Panc1 (cell line): Measurements from ENCODE around the gene PSG7. TPM values are rescaled to one million over a fixed set of nuclear protein-coding genes. Genes with fewer than 3 reads are reported as not detected.
A peak's percentile ranks its signal among the peaks of the same experiment; 100 is the strongest.
"Not testable (repeated sequence)": the region's sequence is repeated elsewhere in the genome, so short reads cannot be mapped to it uniquely, and the experiment has no call there.

Experiments
- ATAC-seq: fragments of 200-7000 bp; cut with Tn5 transposase; 2 replicates; pipeline ENCODE4 v1.9.1; 2020; ENCODE audit warnings: mild to moderate bottlenecking, moderate library complexity
- BruUV-seq: library from RNA; stranded (reverse); fragments of 400-500 nt; replicated peaks from 2 replicates; lab custom pipeline; 2021; lab: Mats Ljungman, UMichigan
- CTCF ChIA-PET: fragments of 300-600 bp; sonication (Branson Sonifier 250); formaldehyde crosslinking; loops from one replicate; lab custom pipeline; 2022; ENCODE audit warnings: antibody characterized with exemption; lab: Charles Lee
- POLR2A ChIA-PET: fragments of 300-600 bp; sonication (Branson Sonifier 250); formaldehyde crosslinking; loops from one replicate; lab custom pipeline; 2022; ENCODE audit warnings: antibody characterized with exemption; lab: Charles Lee
- DNase-seq: peaks from one replicate; pipeline ENCODE4 v3.0.0-alpha.2; 2010; ENCODE audit warnings: low read depth, low spot score
- H3K27ac ChIP-seq: 2 replicates; pipeline ENCODE4 v1.5.1; 2011; ENCODE audit warnings: mild to moderate bottlenecking, low read length, inconsistent platforms
- H3K27me3 ChIP-seq: fragments of 200-500 bp; sonication (Bioruptor generic); 2 replicates; pipeline ENCODE4 v1.6.0; 2014; ENCODE audit warnings: low read length, inconsistent platforms; ENCODE audit not compliant: control insufficient read depth, insufficient read depth
- H3K36me3 ChIP-seq: fragments of 200-500 bp; sonication (Bioruptor generic); 2 replicates; pipeline ENCODE4 v1.5.1; 2014; ENCODE audit warnings: inconsistent platforms, mild to moderate bottlenecking, low read length, moderate library complexity; ENCODE audit not compliant: control insufficient read depth, insufficient read depth
- H3K4me1 ChIP-seq: 2 replicates; pipeline ENCODE4 v1.5.1; 2011; ENCODE audit warnings: inconsistent platforms, mild to moderate bottlenecking, low read length, moderate library complexity; ENCODE audit not compliant: control insufficient read depth, insufficient read depth
- H3K4me3 ChIP-seq, 2 experiments: 2 replicates each; pipeline ENCODE4 v1.5.1; 2011 to 2012; ENCODE audit warnings: low read depth in 2 of 2, low read length in 2 of 2, mild to moderate bottlenecking in 2 of 2, inconsistent platforms in 1 of 2, moderate library complexity in 1 of 2
- H3K9me3 ChIP-seq: fragments of 200-500 bp; sonication (Bioruptor generic); 2 replicates; pipeline ENCODE4 v1.5.1; 2014; ENCODE audit warnings: low read depth, mild to moderate bottlenecking, inconsistent platforms, low read length, moderate library complexity; ENCODE audit not compliant: control insufficient read depth, insufficient read depth
- in situ Hi-C: cut with HindIII; loops from 2 replicates; pipeline ENCODE4 v1.10.0; 2016; ENCODE audit warnings: low sequenced_read_pairs, low pct_unique_long_range_greater_than_20kb
- intact Hi-C: fragments of 100-400 bp; cut with micrococcal nuclease; formaldehyde crosslinking; loops from one replicate; pipeline ENCODE4 v1.10.0; 2022; ENCODE audit not compliant: unreplicated experiment
- total RNA-seq: library from RNA; stranded (reverse); gene quantifications from one replicate; pipeline ENCODE4 v1.2.1, GENCODE V29; 2021; ENCODE audit not compliant: unreplicated experiment
- TF ChIP-seq, protein P1 (sequence below): fragments of 450-650 bp; IDR thresholded peaks from 2 replicates; pipeline ENCODE4 v1.5.1; 2017; ENCODE audit warnings: mild to moderate bottlenecking

Gene PSG7
- total RNA-seq, 1 experiment from 2014 or later, result not detected

DNA sequence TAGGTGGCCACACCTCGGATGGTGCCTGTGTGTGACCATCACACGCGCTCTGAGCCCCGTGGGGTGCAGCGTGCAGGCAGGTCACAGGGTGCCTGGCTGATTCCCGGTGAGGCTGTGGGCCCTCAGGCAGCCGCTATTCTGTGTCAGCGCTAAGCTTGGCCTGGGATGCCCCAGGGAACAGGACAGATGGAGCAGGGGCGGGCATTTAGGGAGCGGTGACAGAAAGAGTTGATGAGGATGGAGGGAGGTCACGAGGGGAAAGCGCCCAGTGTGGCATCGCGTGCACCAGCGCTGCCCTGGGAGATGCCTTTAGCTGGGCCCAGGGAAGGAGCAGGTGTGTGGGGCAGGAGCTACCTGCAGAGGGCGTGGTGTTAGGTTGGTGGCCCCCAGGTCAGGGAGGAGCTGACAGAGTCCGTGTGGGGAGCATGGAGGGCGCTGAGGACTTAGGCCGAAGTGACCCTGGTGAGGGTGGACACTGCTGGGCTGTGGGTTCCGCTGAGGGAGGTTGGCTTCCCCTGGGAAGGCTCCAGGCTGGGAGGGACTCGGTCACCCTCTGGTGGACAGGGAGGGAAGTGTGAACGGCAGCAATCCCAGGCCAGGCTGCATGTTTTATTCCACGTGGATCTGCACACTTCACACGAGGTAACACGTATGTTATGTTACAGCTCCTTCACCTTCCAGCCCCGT lies 17.8 kb downstream of the PSG7 start:
- H3K4me3 ChIP-seq, H3K27me3 ChIP-seq, in situ Hi-C loops, H3K27ac ChIP-seq, intact Hi-C loops, POLR2A ChIA-PET, ATAC-seq, H3K4me1 ChIP-seq, H3K9me3 ChIP-seq, CTCF ChIA-PET, DNase-seq, BruUV-seq, H3K36me3 ChIP-seq: not testable (repeated sequence)
- TF ChIP-seq, protein P1, sequence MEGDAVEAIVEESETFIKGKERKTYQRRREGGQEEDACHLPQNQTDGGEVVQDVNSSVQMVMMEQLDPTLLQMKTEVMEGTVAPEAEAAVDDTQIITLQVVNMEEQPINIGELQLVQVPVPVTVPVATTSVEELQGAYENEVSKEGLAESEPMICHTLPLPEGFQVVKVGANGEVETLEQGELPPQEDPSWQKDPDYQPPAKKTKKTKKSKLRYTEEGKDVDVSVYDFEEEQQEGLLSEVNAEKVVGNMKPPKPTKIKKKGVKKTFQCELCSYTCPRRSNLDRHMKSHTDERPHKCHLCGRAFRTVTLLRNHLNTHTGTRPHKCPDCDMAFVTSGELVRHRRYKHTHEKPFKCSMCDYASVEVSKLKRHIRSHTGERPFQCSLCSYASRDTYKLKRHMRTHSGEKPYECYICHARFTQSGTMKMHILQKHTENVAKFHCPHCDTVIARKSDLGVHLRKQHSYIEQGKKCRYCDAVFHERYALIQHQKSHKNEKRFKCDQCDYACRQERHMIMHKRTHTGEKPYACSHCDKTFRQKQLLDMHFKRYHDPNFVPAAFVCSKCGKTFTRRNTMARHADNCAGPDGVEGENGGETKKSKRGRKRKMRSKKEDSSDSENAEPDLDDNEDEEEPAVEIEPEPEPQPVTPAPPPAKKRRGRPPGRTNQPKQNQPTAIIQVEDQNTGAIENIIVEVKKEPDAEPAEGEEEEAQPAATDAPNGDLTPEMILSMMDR, result peak; percentile 71

DNA sequence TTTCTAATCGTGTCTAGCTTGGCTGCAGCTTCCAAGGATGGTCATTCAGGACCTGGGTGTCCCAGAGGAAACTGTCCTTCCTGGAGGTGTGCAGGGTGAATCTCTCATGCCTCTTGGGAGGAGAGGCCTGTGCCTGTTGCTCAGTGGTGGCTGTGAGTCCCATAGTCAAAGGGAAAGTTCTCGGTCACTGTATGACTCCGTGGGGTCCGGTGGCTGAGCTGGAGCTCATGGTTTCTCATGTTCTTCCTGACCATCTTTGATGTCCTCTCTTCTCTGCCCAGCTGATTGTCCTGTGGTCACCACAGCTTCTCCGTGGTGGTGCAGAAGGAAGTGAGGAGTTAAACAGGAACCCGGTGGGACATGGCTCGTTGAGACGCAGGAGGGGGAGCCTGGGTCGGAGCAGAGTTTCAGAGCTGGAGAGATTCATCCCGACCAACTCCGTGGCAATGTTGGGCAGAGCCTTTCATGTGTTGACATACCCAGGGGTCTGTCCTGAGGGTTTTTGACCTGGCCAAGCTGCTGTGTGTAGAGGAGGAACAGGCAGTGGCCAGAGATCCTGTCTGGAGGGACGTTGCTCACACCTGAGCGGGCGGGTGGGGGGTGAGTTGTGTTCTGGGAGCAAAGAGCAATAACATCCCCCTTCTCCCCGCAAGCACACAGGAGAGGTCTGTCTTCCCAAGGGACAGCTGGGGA lies 18.5 kb downstream of the PSG7 start:
- ATAC-seq, H3K4me3 ChIP-seq, H3K9me3 ChIP-seq, DNase-seq, H3K27me3 ChIP-seq, in situ Hi-C loops, intact Hi-C loops, H3K4me1 ChIP-seq, CTCF ChIA-PET, H3K27ac ChIP-seq, BruUV-seq, H3K36me3 ChIP-seq, POLR2A ChIA-PET: not testable (repeated sequence)

DNA sequence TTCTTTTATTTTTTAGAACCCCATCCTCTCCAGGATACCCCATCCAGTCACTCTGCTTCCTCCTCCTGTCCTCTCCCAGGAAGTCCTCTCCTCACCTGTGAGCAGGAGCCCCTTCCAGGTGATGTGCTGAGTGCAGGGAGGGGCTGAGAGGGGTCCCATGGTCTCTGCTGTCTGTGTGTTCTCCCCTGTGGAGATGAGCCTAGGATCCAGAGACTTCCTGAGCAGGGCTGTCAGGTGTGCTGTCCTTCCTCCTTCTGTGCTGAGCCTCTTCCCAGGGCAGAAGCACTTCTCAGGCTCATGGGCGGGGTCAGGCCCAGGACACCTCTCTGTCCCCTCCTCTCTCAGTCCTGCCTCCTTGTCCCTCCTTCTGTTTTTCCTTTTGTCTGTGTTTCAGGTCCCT lies 19.4 kb downstream of the PSG7 start, which contains the start of gene PSG6:
PSG6 (minus strand) TSS at position 261 of the 400 bp plus-strand sequence; CDS start at position 159, 102 bp downstream.
- CTCF ChIA-PET, BruUV-seq, intact Hi-C loops, H3K27me3 ChIP-seq, H3K9me3 ChIP-seq, H3K27ac ChIP-seq, H3K36me3 ChIP-seq, DNase-seq, ATAC-seq, POLR2A ChIA-PET, H3K4me1 ChIP-seq, in situ Hi-C loops, H3K4me3 ChIP-seq: not testable (repeated sequence)

DNA sequence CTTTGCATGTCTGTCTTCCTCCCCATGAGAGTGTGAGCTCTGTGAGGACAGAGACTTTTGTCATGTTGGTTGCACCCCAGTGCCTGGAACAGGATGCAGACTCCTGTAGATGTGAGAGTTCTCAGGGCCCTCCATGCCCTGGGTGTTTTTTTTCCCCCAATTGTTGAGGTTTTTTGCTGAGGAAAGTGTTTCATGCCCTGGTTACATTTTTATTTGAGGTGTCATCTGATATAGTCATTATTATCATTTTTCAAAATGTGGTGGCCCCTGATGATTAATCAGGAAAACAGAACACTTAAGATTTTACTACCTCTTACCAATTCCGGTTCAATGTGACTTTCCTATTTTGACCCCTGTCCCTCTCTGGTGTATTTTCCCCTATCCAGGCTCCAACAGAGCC lies 20.1 kb downstream of the PSG7 start:
- intact Hi-C loops, H3K27me3 ChIP-seq, H3K9me3 ChIP-seq, POLR2A ChIA-PET, ATAC-seq, BruUV-seq, in situ Hi-C loops, CTCF ChIA-PET, H3K4me3 ChIP-seq, H3K4me1 ChIP-seq, H3K36me3 ChIP-seq, DNase-seq, H3K27ac ChIP-seq: not testable (repeated sequence)

DNA sequence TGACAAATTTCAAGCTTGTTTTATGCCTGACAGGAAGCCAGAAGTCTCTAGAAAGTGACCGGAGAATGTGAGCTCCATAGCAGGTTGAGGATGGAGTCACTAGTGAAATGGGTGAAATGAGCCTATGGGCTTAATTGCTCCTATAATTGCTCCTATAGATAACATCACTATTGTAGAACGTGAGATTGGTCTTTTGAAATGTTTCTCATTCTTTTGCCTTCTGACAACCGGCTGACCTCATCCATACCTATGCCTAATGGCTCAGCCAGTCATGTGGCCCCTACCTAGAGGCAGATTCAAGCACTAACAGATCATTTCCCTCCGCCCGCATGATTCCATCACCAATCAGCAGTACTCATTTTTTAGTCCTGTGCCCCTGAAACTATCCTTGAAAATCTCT lies 23.5 kb downstream of the PSG7 start:
- POLR2A ChIA-PET, H3K27ac ChIP-seq, in situ Hi-C loops, BruUV-seq, CTCF ChIA-PET, DNase-seq, H3K4me3 ChIP-seq, ATAC-seq, H3K4me1 ChIP-seq, H3K27me3 ChIP-seq, H3K36me3 ChIP-seq, intact Hi-C loops, H3K9me3 ChIP-seq: not testable (repeated sequence)

DNA sequence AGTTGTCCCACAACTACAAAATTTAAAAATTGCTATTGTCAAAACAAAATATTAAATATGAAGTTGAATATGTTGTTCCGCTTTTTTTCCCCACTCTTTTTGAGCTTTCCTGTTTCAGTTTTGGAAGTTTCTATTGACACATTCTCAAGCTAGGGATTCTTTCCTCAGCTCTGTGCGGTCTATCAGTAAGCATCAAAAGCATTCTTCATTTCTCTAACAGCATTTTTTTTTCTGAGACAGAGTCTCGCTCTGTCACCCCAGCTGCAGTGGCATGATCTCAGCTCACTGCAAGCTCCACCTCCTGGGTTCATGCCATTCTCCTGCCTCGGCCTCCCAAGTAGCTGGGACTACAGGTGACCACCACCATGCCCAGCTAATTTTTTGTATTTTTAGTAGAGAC lies 24.1 kb downstream of the PSG7 start:
- H3K27me3 ChIP-seq, H3K9me3 ChIP-seq, POLR2A ChIA-PET, CTCF ChIA-PET, H3K36me3 ChIP-seq, BruUV-seq, ATAC-seq, H3K27ac ChIP-seq, H3K4me1 ChIP-seq, H3K4me3 ChIP-seq, in situ Hi-C loops, DNase-seq, intact Hi-C loops: not testable (repeated sequence)
